NCI-H446 treated with DMSO at 0.1 percent for 48 hours (cell line): Measurements from ENCODE around the gene SNRNP25.

Experiments
- DNase-seq: peaks from one replicate; lab custom pipeline; 2025; lab: John Stamatoyannopoulos, UW

The SNRNP25 gene

GRCh38 chr16:104928-105327 lies 51.3 kb downstream of the SNRNP25 start:
- DNase-seq: no peak

GRCh38 chr16:105521-105920 lies 51.9 kb downstream of the SNRNP25 start:
- DNase-seq: no peak

GRCh38 chr16:106623-107324 lies 53.1 kb downstream of the SNRNP25 start:
- peak; percentile 56 for DNase-seq
